Fibroblast of the conjunctiva (primary cell): ENCODE data around the gene DYRK1B.

Experiments used
- DNase-seq: peaks from one replicate; pipeline ENCODE4 v3.0.0-alpha.2; 2010; ENCODE audit warnings: low read depth

Gene DYRK1B

DNA sequence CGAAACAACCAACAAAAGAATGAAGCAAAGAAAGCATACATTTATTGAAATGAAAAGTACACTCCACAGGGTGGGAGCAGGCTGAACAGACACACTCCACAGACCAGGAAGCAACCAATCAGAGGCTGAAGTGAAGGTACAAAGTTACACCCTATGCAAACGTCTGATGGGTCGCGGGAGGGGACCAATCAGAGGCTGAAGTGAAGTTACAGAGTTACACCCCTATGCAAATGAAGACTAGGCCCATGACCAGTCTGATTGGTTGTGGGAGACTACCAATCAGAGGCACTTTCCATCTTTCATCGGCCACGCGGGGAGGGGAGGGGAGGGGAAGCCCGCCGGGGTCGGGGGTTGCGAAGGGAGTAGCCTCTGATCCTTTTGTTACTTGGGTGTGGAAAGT is 24.6 kb upstream of the DYRK1B start:
- no peak for DNase-seq

DNA sequence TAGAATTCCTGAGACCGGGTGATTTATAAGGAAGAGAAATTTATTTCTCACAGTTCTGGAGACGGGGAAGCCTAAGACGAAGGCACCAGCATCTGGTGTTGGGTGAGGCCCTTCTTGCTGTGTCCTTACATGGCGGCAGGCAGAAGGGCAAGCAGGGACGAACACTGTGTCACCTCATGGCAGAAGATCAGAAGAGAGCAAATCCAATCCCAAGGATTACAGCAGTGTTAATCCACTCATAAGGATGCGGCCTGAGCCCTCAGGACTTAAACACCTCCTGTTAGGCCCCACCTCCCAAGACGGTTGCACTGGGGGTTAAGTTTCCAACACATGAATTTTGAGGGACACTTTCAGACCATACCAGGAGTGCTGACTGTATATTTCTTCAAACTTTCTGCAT is 18.9 kb upstream of the DYRK1B start:
- DNase-seq, result no peak

DNA sequence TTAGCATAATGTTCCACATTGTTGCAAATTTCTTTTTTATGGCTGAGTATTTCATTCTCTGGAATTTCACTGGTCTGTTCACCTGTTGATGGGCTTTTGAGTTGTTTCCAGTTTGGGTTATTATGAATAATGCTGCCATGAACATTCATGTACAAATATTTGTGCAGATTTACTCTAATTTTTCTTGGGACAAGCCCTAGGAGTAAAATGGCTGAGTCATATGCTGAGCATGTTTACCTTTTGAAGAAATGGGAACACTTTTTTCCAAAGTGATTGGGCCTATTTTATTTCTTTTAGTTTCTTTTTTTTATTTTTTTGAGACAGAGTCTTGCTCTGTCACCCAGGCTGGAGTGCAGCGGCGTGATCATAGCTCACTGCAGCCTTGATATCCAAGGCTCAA is 16.9 kb upstream of the DYRK1B start:
- DNase-seq, result no peak

DNA sequence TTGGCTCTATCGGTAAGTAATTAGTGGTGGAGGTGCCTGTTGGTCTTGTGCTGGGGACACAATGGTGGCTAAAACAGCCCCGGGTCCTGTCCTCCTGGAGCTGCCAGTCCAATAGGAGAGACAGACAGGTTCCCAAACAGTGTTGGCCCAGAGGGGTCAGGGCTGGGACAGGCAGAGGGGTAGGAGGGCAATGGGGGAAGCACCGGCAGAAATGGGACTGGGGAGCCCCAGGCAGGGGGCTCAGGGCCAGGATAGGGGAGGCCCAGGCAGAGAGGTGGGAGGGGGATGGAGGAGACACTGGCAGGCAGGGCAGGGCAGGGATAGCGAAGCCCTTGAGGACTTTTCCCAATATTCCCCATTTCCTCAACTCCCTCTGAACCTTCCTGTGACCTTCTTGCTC is 14.4 kb upstream of the DYRK1B start:
- no peak for DNase-seq

DNA sequence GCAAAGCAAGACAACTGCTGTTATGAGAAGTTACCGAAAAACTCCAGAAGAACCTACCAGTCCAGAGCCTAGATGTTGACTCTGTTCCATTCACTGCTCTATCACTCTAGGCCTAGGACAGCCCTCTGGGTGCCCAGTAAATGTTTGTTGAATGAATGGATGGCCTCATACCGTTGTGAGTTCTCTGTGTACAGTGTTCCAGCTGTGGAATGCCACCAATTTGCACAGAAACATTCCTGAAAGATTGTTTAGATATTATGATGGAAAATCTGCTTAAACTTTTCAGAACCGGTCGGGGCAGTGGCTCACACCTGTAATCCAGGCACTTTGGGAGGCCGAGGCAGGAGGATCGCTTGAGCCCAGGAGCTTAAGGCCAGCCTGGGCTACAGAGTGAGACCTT is 13.6 kb upstream of the DYRK1B start:
- no peak for DNase-seq

DNA sequence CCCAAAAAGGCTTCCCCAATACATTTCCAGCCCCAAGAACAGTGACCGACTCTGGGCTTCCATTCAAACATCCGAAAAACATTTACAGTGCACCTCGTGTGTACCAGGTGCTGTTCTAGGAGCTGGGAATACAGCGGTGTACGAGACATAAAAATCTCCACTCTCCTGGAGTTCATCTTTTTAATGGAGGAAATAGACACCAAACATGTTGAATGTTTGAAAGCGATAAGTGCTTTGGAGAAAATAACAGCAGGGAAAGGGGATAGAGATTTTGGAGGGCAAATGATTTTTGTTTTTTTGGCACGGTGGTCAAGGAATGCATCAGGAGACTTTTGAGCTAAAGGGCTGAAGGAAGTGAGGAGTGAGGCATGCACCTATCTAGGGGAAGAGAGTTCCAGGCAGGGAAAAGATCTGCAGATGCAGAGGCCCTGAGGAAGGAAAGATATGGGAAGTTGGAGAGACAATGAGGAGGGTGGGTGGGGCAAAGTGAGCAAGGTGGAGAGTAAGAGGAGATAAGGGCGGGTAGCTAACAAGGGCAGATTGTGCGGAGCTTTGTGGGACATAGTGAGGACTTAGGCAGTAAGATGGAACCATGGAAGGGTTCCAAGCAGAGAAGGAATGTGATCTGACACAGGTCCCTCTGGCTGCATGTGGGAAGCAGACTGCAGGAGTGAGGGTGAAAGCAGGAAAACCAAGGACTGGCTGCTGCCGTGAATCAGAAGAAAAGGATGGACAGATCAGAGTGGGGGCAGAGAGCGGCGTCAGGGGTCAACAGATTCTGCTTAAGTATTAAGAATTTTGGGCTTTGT is 12.9 kb upstream of the DYRK1B start:
- no peak for DNase-seq

DNA sequence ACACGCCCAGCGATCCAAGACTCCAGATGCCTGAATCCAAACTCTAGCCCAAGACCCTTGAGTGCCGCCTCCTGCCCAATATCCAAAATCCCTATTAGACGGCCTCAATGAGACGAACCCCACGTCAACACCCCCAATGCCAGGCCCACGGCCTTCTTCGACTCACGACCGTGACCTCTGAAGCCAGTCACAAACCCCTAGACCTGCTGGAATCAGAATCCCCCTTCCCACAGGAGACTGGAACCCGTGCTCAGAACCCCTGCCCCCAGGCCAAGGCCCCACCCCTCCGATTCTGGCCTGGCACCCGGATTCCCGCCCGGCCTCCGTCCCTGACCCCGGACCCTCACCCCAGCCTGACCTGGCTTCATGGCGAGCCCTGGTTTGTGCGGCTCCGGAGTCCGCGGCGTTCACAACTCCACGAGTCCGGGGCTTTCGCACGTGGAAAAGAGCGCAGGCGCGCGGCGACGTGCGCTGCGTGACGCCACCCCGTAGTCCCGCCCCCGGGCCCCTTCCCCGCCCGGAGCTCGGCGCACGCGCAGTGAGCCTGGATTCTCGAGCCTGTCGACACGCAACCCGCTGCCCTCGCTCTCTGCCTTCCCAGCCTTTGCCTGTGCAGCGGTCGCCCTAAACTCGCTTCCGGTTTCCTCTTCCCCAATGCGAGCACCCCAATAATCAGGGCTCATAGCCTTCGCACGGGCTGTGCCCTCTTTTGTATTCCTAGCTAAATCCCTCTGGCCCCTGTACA is 12.1 kb upstream of the DYRK1B start, which contains the start of gene FBL:
FBL (minus strand) TSS at position 447 of the 745 bp plus-strand sequence; CDS start at position 368, 79 bp downstream.
- peak; percentile 79 for DNase-seq

DNA sequence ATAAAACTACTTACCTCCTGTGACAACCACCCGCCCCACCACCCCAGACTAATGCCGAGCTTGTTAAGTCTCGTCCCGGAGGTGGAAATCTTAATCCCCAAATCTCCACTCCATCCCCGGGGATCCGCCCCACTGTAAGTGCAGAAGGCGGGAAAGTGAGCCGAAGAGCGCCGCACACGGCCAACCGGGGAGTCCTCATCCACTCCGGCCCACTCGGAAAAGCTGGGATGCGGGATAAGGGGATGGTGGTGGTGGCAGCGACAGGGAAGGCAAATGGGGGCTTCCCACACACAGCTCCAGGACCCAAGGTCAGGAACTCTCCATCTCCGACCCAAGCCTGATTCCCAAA is 11.6 kb upstream of the DYRK1B start:
- no peak for DNase-seq

DNA sequence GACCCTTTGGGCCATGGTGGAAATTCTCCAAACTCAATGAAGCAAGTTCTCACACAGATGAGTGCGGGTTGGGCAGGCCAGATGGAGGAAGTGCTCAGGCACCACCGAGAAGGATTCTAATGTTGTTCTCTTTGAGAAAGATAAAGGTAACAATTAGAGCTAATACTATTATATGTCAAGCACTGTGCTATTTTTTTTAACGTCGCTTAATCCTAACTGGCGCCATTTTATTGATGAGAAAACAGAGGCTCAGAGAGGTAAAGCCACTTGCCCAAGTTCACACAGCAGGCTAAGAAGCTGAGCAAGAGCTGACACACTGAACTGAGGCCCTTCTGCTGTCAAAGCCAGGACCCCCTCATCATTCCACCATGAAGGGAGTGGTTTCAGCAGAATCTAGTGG is 11.2 kb upstream of the DYRK1B start:
- no peak for DNase-seq

DNA sequence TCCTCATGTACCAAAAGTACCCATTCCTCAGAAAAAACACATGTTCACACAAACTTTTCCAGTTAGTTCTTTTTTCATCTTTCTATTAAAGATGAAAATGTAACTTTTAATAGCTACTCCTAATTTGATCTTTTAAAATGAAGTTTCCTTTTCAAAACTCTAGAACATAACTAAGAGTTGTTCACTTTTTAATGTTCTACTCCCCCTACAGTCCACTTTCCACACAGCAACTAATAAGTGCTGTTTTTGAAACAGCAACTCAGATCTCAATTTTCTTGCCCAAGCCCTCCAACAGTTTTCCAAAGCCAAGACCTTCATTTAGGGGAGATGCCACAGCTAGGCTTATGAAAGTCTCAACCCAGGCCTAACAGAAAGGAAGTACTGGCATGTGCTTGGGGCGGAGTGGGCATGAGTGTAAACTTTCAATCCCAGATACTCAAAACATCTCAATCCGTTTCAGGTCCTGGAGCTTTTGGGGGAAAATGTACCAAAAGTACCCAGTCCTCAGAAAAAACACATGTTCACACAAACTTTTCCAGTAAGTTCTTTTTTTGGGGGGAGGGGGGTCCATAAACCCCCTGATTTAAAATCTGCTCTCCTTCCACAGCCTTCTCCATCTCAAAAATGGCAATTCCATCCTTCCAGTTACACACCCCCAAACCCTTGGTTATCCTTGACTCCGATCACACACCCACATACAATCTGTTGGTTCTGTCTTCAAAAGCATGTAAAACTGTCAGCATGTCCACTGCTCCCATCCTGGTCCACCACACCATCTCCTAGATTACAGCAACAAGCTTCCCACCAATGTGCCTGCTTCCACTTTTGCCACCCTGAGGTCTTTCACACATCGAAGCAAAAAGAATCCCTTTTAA is 10.2 kb upstream of the DYRK1B start:
- peak; percentile 39 for DNase-seq

DNA sequence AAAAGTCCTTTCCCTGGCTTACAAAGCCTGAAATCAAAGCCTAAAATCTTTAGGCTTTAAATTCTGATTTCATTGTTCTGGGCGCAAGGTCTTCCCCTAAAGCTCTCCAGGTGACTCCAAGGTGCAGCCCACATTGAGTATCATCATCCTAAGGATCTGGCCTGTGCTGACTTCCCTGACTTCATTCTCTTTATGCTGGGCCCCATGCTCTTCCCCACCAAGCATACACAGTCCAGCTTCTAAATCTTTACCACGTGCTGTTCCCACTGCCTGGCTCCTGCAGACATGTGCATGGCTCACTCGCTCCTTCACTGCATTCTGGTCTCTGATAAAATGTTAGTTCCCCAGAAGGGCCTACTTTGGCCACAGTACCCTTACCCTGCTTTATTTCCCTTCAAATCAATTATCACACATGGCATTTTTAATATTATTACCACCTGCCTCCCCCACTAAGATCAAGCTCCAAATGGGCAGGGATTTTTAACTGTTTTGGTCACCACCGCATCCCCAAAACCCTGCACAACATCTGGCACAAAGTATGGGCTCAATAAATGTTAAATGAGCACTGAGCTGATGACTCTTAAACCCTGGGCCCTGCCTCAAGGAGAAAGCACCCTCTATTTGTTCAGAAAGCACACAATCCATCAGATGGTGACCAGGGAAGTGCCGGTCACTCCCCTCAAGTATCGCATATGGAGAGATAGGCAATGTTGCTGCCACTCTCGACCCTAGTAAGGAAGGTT is 8.9 kb upstream of the DYRK1B start:
- no peak for DNase-seq

DNA sequence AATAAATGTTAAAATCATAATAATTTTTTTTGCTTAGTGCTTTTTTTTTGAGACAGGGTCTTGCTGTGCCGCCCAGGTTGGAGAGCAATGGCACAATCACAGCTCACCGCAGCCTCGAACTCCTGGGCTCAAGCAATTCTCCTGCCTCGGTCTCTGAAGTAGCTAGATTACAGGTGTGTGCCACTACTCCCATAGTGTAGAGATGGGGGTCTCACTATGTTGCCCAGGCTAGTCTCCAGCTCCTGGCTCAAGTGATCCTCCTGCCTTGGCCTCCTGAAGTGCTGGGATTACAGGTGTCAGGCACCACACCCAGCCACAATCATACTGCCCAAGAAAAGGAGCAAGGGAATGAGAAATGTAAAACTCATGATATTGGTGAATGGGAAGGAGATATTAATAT is 7.1 kb upstream of the DYRK1B start:
- no peak for DNase-seq

DNA sequence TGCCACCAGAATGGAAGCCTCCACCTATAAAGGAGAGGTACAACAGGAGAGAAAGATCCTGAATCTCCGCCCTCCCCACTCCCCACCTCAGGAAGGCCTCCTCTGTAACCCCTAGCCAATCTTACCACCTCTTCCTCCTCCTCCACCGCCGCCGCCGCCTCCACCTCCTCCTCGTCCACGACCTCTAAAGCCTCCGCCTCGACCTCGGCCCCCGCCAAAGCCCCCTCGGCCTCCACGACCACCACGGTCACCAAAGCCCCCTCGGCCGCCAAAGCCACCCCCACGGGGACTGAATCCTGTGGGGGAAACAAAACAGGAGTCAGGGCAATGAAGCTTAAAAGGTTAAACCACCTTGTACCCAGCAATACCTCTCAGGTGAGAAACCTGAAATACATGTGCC is 6.5 kb upstream of the DYRK1B start:
- no peak for DNase-seq

DNA sequence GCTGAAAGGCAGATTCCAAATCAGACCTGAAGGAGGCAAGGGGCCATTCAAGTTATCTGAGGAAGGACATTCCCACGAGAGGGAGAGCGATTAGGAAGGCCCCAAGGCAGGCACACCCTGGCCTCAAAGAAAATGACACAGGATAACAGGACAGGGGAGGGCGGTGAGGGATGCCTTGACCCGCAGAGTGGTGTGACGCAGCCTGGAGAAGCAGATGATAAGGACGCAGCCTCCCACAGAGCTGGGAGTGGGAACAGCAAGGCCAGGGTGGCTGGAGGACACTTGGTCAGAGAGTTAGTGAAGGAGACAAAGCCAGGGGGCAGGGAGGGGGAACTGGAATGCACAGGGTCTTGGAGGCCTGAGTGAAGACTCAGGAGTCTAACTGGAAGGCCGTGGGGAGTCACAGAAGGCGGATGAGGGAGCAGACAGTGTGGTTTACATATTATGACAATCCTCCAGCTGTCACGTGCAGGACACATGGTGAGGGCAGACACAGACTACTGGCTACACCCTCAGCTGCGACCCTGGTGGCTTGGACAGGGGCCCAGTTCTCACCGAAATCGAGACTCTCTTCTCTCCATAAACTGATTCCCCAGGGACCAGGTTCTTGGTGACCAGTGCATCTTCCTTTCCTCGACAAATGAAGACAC is 5.8 kb upstream of the DYRK1B start:
- no peak for DNase-seq

DNA sequence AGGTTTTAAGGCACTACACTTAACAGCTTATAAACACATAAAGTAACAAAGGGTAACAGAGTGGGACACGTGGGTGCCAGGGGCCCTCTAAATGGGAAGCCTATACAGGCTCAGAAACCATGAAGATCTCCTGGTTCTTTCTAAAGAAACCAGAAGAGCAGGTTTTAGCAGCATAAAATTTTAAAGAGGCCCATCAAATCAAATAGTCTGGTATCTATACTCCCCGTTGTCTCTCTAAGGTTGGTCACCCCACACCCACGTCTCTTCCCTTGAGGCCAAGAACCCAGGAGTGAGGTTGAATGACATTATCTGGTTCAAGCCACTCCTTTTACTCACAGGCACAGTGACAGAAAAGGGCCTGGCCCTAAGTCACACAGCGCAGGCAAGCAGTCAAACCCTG is 4.6 kb upstream of the DYRK1B start:
- no peak for DNase-seq

DNA sequence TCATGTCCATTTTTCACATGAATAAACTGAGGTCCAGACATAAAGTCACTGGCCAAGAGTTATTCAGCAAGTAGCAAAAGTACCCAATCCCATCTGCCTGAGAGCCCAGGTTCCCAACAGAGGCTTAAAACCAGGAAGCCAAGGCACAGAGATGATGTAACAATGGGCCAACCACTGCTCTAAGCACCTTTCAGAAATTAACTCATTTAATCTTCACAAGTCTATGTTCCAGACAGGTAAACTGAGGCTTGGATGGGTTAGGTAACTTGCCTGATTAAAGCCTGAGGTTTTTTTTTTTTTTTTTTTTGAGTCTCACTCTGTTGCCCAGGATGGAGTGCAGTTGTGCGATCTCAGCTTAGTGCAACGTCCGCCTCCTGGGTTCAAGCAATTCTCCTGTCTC is 4.0 kb upstream of the DYRK1B start:
- no peak for DNase-seq

DNA sequence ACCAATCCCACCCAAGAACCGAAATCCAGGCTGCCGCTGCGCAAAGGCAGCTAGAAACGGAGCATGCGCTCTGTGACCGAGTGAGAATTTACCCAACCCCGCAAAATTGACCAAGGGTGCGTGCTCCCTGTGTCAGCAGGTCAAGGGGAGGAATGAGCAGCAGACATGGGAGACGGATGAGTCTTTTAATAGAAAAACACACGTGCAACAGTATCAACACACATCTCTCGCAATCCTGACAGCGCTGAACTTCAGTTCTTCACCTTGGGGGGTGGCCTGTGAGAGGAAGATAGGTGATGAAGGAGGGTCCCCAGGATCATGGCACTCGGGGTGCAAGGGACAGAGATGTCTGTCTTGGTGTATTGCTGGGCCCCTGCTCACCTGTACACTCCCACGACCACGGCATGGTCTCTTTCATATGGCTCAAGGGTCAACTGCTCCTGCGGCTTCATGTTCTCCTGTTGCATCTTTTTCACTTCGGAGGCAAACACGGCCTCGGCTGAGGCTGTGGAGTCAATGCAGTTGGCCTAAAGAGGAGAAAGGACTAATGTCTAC is 402 bp upstream of the DYRK1B start:
- no peak for DNase-seq

DNA sequence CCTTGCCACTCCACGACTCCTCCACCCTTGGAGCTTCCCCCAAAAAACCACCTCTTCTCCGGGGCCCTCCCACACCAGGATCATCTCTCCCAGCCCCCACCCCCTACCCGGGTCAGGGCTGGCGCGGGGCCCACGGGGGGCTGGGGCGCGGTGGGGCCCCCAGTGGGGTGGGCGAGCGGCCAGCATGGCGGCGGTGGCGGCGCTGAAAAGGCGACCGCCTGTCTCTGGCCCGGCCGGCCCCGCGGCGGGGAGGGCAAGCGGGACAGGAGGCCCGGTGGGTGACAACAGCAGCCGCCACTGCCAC is 850 bp downstream of the DYRK1B start:
- no peak for DNase-seq

DNA sequence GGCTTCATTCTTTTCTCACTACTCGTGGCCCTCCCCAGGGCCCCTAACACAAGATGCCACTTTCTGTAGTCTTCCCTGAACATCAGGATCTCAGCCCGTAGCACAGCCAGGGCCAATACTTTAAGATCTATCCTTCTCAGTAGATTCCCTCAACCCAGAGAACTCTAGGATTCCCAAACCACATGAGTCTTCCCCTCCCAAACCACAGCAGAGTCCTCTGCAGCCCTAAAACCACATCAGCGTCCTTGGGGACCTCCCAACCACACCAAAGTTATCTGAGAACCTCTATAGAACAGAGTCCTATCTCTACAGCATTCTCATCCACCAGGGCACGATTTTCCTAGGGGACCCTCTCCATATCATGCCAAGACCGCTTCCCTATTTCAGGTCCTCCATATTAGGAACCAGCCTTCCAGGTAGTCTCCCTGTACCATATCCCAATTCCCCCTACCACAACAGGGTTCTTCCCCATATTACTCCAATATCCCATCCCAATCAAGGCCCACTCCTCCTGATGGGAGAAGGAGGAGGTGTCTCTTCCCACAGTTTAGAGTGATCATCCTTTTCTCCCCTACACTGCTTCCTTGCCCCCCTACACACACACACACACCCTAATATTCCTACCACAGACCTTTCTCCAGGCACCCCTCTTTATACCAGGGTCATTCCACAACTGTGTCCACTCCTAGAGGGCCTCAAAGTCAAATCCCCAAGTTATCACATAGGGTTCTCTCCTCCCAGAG is 1.4 kb downstream of the DYRK1B start:
- no peak for DNase-seq

DNA sequence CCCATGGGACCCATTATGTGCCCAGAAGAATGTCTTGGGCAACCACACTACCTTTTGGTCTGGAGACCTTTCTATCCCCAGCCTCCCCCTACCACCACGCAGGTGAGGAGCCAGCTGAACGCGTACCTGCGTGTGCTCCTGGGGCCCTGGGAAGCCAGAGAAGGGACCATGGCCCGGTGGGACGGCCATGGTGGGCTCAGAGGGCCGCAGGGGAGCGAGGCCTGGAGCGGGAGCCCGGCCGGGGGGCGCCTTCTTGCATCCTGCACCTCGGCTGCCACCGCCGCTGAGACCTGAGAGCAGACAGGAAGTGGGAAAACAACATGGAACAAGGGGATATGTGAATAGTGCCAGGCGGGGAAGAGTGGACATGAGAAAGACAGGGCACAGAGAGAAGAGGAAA is 2.3 kb downstream of the DYRK1B start:
- DNase-seq, result no peak

DNA sequence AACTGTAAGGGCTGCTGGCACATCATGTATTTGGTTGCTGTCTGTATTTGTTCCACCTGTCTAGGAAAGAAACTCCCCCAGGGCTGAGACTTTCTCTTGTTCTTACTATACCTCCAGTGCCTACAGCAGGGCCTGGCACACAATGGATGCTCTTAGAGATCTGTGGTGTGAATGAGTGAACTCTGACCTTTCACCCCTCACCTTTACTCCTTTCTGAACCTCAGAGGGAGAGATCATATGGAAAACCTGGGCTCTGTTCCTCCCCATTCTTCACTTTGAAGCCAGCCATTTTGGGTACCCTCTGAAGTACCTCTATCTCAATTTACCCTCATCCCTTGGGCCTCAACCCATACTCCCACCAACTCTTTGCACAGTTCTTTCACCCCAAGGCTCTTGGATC is 3.1 kb downstream of the DYRK1B start:
- no peak for DNase-seq
